H9 (cell line): Measurements from ENCODE around the gene A4GNT. TPM values are rescaled to one million over a fixed set of nuclear protein-coding genes. Genes with fewer than 3 reads are reported as not detected.

Experiments used
- DNase-seq: peaks from one replicate; pipeline ENCODE4 v3.0.0-alpha.2; 2017
- H2AFZ ChIP-seq: one replicate; pipeline ENCODE4 v1.6.1; 2013; ENCODE audit warnings: mild to moderate bottlenecking, low read length, control low read depth, moderate library complexity
- H2AK5ac ChIP-seq: 2 replicates; pipeline ENCODE4 v1.6.1; 2013; ENCODE audit warnings: low read length, control low read depth, mixed read lengths; ENCODE audit not compliant: insufficient read length
- H2BK120ac ChIP-seq: one replicate; pipeline ENCODE4 v1.6.1; 2013; ENCODE audit warnings: low read depth, mild to moderate bottlenecking, low read length, control low read depth, inconsistent platforms; ENCODE audit not compliant: poor library complexity, severe bottlenecking
- H2BK12ac ChIP-seq: 2 replicates; pipeline ENCODE4 v1.6.1; 2013; ENCODE audit warnings: low read length, control low read depth, mixed read lengths, low read depth; ENCODE audit not compliant: insufficient read length
- H2BK15ac ChIP-seq: 2 replicates; pipeline ENCODE4 v1.6.1; 2013; ENCODE audit warnings: low read depth, low read length, control low read depth
- H2BK20ac ChIP-seq: one replicate; pipeline ENCODE4 v1.6.1; 2013; ENCODE audit warnings: low read depth, mild to moderate bottlenecking, low read length, control low read depth, inconsistent platforms; ENCODE audit not compliant: poor library complexity, severe bottlenecking
- H2BK5ac ChIP-seq: 2 replicates; pipeline ENCODE4 v1.6.1; 2013; ENCODE audit warnings: low read length, control low read depth, mixed read lengths; ENCODE audit not compliant: insufficient read length
- H3K14ac ChIP-seq: 2 replicates; pipeline ENCODE4 v1.6.1; 2013; ENCODE audit warnings: low read length, control low read depth; ENCODE audit not compliant: insufficient read depth
- H3K18ac ChIP-seq: 2 replicates; pipeline ENCODE4 v1.6.1; 2013; ENCODE audit warnings: low read depth, mild to moderate bottlenecking, mixed read lengths, low read length, control low read depth; ENCODE audit not compliant: insufficient read length
- H3K23ac ChIP-seq: 2 replicates; pipeline ENCODE4 v1.6.1; 2013; ENCODE audit warnings: low read length, control low read depth, mixed read lengths, low read depth; ENCODE audit not compliant: insufficient read length
- H3K23me2 ChIP-seq: 2 replicates; pipeline ENCODE4 v1.6.1; 2013; ENCODE audit warnings: low read depth, mild to moderate bottlenecking, mixed read lengths, low read length, control low read depth; ENCODE audit not compliant: insufficient read length, poor library complexity, severe bottlenecking
- H3K27ac ChIP-seq: 2 replicates; pipeline ENCODE4 v1.5.1; 2013; ENCODE audit warnings: low read length, control low read depth, mixed read lengths, low read depth; ENCODE audit not compliant: insufficient read length
- H3K27me3 ChIP-seq: 2 replicates; pipeline ENCODE4 v1.6.1; 2013; ENCODE audit warnings: low read length, control low read depth, inconsistent platforms; ENCODE audit not compliant: insufficient read depth
- H3K4ac ChIP-seq: 2 replicates; pipeline ENCODE4 v1.6.1; 2013; ENCODE audit warnings: low read depth, mild to moderate bottlenecking, control low read depth, inconsistent platforms, low read length, moderate library complexity
- H3K4me1 ChIP-seq: 2 replicates; pipeline ENCODE4 v1.6.1; 2013; ENCODE audit warnings: low read length, control low read depth, inconsistent platforms; ENCODE audit not compliant: insufficient read depth
- H3K4me2 ChIP-seq: 2 replicates; pipeline ENCODE4 v1.6.1; 2013; ENCODE audit warnings: low read length, control low read depth, mixed read lengths; ENCODE audit not compliant: insufficient read length, insufficient read depth
- H3K56ac ChIP-seq: 2 replicates; pipeline ENCODE4 v1.6.1; 2013; ENCODE audit warnings: low read depth, mild to moderate bottlenecking, mixed read lengths, low read length, control low read depth; ENCODE audit not compliant: insufficient read length
- H3K79me1 ChIP-seq: 2 replicates; pipeline ENCODE4 v1.6.1; 2013; ENCODE audit warnings: low read depth, mild to moderate bottlenecking, moderate library complexity, low read length, control low read depth, inconsistent platforms; ENCODE audit not compliant: insufficient read depth, poor library complexity, severe bottlenecking
- H3K79me2 ChIP-seq: 2 replicates; pipeline ENCODE4 v1.6.1; 2013; ENCODE audit warnings: low read length, control low read depth, inconsistent platforms; ENCODE audit not compliant: insufficient read depth
- H3K9ac ChIP-seq: 2 replicates; pipeline ENCODE4 v1.6.1; 2013; ENCODE audit warnings: low read length, control low read depth, mixed read lengths; ENCODE audit not compliant: insufficient read length; ENCODE audit errors: extremely low read depth
- H3K9me3 ChIP-seq: one replicate; pipeline ENCODE4 v1.6.1; 2013; ENCODE audit warnings: low read depth, low read length, inconsistent platforms; ENCODE audit not compliant: control insufficient read depth
- H3T11ph ChIP-seq: one replicate; pipeline ENCODE4 v1.6.1; 2013; ENCODE audit warnings: mild to moderate bottlenecking, low read length, control low read depth, inconsistent platforms
- H4K20me1 ChIP-seq: one replicate; pipeline ENCODE4 v1.6.1; 2013; ENCODE audit not compliant: control insufficient read depth, insufficient read length, insufficient read depth
- H4K5ac ChIP-seq: 2 replicates; pipeline ENCODE4 v1.6.1; 2013; ENCODE audit warnings: low read depth, mild to moderate bottlenecking, mixed read lengths, low read length, control low read depth; ENCODE audit not compliant: insufficient read length
- H4K8ac ChIP-seq: replicated peaks from 2 replicates; pipeline ENCODE4 v1.6.1; 2013; ENCODE audit warnings: low read length, control low read depth, mixed read lengths, low read depth; ENCODE audit not compliant: insufficient read length
- H4K91ac ChIP-seq: 2 replicates; pipeline ENCODE4 v1.6.1; 2013; ENCODE audit warnings: low read depth, mild to moderate bottlenecking, moderate library complexity, mixed read lengths, low read length, control low read depth; ENCODE audit not compliant: insufficient read length
- H3K27ac Mint-ChIP-seq, 3 experiments: 2 replicates in 2 of 3; 3 replicates in 1 of 3; pipeline ENCODE4 v1.8.0; 2020 to 2021; ENCODE audit warnings: mixed read lengths in 3 of 3, mild to moderate bottlenecking in 1 of 3, moderate library complexity in 1 of 3
- H3K27me3 Mint-ChIP-seq: 2 replicates; pipeline ENCODE4 v1.8.0; 2021; ENCODE audit warnings: low read depth, mild to moderate bottlenecking, moderate library complexity, mixed read lengths
- H3K36me3 Mint-ChIP-seq, 3 experiments: 2 replicates in 2 of 3; 3 replicates in 1 of 3; pipeline ENCODE4 v1.8.0; 2020 to 2021; ENCODE audit warnings: low read depth in 3 of 3, mixed read lengths in 3 of 3; ENCODE audit not compliant: insufficient read depth in 1 of 3
- H3K4me1 Mint-ChIP-seq, 2 experiments: 2 replicates each; pipeline ENCODE4 v1.8.0; 2020; ENCODE audit warnings: mixed read lengths in 2 of 2
- H3K4me3 Mint-ChIP-seq, 2 experiments: 2 replicates in 1 of 2; 3 replicates in 1 of 2; pipeline ENCODE4 v1.8.0; 2020 to 2021; ENCODE audit warnings: mild to moderate bottlenecking in 2 of 2, mixed read lengths in 2 of 2, moderate library complexity in 1 of 2
- H3K9me3 Mint-ChIP-seq, 2 experiments: 2 replicates in 1 of 2; 3 replicates in 1 of 2; pipeline ENCODE4 v1.8.0; 2020; ENCODE audit warnings: mild to moderate bottlenecking in 2 of 2, mixed read lengths in 2 of 2, moderate library complexity in 1 of 2
- WGBS: extraction: QIAGEN DNeasy Blood & Tissue Kit; methylation state at CpG from one replicate; pipeline ENCODE4 v1.1.7; 2013; ENCODE audit warnings: missing lambda C conversion rate, low lambda C conversion rate, mixed read lengths; ENCODE audit not compliant: insufficient read length; ENCODE audit errors: extremely low coverage; 5-methylcytosine and 5-hydroxymethylcytosine counted together
- total RNA-seq: library from RNA; stranded (reverse); gene quantifications from 2 replicates; pipeline ENCODE4 v1.2.1, GENCODE V29; 2021
- TF ChIP-seq, protein P1 (sequence below): fragments of 200-600 bp; sonication (generic); conservative IDR thresholded peaks from 3 replicates; pipeline ENCODE4 v1.8.0; 2021; ENCODE audit warnings: antibody characterized with exemption, mild to moderate bottlenecking

The A4GNT gene
- total RNA-seq, 1 experiment from 2014 or later, result not detected

DNA sequence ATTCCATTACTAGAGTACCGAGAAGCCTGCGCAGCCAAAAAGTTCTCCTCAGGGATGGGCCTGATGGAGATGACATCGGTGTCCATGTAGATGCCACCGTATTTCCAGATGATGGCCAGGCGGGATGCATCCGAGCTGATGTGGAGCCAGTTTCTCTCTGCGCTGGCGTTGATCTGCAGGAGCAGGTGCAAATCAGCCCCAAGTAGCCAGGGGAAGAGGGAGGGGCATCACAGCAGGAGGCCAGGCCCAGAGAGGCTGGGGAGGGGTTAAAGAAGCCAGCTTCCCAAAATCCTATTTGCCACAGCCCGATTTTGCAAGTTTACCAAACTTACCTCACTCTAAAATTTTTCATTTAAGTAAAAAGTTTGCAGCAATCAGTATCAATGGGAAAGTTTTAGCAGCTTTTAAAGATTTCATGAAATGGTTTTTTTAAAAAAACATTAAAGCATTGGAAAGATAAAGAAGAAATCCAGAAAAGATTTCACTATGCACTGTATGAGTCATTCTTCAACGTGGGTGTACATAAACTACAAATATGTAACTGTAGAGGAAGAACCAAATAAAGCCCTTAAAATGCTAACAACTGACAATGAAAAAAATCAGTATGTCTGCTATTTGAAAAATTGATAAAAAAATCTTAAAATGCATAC lies 7.4 kb downstream of the A4GNT start:
- Histone ChIP-seq H3K9ac (no peak overlapping the region), H3K27ac (no peak overlapping the region)

More for the DNA sequence above, 7.4 kb downstream of the A4GNT start:
- H2AK5ac ChIP-seq, result no peak overlapping the region
- no peak overlapping the region for H4K91ac ChIP-seq
- WGBS, result no CpG with 5 or more reads among the region's 10 CpGs
- no peak overlapping the region for H2BK5ac ChIP-seq
- H3K4me3 Mint-ChIP-seq, result no peak overlapping the region
- H3K4me1 ChIP-seq, result no peaks in the 10 kb centered on the region; the same call in 1 of the 2 replicates
- no peaks in the 10 kb centered on the region for H3K79me1 ChIP-seq
- no peak overlapping the region; the same call in 1 of the 2 replicates for H3K14ac ChIP-seq
- H3K79me2 ChIP-seq, result no peaks in the 10 kb centered on the region
- peak; percentile 53 for DNase-seq
- no peaks in the 10 kb centered on the region for H3K23me2 ChIP-seq
- H2BK20ac ChIP-seq, result no peak overlapping the region
- H3K23ac ChIP-seq, result no peak overlapping the region
- no peaks in the 10 kb centered on the region for H4K20me1 ChIP-seq
- no peak overlapping the region for H2BK120ac ChIP-seq
- TF ChIP-seq, protein P1, sequence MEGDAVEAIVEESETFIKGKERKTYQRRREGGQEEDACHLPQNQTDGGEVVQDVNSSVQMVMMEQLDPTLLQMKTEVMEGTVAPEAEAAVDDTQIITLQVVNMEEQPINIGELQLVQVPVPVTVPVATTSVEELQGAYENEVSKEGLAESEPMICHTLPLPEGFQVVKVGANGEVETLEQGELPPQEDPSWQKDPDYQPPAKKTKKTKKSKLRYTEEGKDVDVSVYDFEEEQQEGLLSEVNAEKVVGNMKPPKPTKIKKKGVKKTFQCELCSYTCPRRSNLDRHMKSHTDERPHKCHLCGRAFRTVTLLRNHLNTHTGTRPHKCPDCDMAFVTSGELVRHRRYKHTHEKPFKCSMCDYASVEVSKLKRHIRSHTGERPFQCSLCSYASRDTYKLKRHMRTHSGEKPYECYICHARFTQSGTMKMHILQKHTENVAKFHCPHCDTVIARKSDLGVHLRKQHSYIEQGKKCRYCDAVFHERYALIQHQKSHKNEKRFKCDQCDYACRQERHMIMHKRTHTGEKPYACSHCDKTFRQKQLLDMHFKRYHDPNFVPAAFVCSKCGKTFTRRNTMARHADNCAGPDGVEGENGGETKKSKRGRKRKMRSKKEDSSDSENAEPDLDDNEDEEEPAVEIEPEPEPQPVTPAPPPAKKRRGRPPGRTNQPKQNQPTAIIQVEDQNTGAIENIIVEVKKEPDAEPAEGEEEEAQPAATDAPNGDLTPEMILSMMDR, result no peak
- H3K4me2 ChIP-seq, result no peak overlapping the region
- H3K9me3 Mint-ChIP-seq, result peaks cover 0 to 8% of the 10 kb centered on the region in 2 experiments; a peak in 1 of 5 replicates
- no peak overlapping the region for H4K5ac ChIP-seq
- no peak overlapping the region for H3K18ac ChIP-seq
- H3K4ac ChIP-seq, result no peak overlapping the region
- H3K36me3 Mint-ChIP-seq, result peaks cover 0 to 6% (median 2%) of the 10 kb centered on the region in 3 experiments; a peak in 1 of 7 replicates
- H3K27me3 ChIP-seq, result no peaks in the 10 kb centered on the region
- no peaks in the 10 kb centered on the region for H3K9me3 ChIP-seq
- H2BK12ac ChIP-seq, result no peak overlapping the region
- no peak overlapping the region for H2BK15ac ChIP-seq
- no peak overlapping the region for H2AFZ ChIP-seq
- H3T11ph ChIP-seq, result no peak overlapping the region
- peaks cover 11 to 13% of the 10 kb centered on the region in 2 experiments for H3K4me1 Mint-ChIP-seq
- no peak overlapping the region for H3K56ac ChIP-seq
- no peak overlapping the region; a peak in 1 of 7 replicates for H3K27ac Mint-ChIP-seq
- no peak overlapping the region for H4K8ac ChIP-seq
- H3K27me3 Mint-ChIP-seq, result no peaks in the 10 kb centered on the region; the same call in 1 of the 2 replicates
